Airway epithelial cell (primary cell): ENCODE data around the gene ATP10B. TPM values are rescaled to one million over a fixed set of nuclear protein-coding genes. Genes with fewer than 3 reads are reported as not detected.

Experiments
- total RNA-seq: library from RNA; depleted of rRNA; stranded (reverse); fragments of >200 nt; gene quantifications from 2 replicates; pipeline ENCODE4 v1.2.3, GENCODE V29; 2015

The ATP10B gene, protein sequence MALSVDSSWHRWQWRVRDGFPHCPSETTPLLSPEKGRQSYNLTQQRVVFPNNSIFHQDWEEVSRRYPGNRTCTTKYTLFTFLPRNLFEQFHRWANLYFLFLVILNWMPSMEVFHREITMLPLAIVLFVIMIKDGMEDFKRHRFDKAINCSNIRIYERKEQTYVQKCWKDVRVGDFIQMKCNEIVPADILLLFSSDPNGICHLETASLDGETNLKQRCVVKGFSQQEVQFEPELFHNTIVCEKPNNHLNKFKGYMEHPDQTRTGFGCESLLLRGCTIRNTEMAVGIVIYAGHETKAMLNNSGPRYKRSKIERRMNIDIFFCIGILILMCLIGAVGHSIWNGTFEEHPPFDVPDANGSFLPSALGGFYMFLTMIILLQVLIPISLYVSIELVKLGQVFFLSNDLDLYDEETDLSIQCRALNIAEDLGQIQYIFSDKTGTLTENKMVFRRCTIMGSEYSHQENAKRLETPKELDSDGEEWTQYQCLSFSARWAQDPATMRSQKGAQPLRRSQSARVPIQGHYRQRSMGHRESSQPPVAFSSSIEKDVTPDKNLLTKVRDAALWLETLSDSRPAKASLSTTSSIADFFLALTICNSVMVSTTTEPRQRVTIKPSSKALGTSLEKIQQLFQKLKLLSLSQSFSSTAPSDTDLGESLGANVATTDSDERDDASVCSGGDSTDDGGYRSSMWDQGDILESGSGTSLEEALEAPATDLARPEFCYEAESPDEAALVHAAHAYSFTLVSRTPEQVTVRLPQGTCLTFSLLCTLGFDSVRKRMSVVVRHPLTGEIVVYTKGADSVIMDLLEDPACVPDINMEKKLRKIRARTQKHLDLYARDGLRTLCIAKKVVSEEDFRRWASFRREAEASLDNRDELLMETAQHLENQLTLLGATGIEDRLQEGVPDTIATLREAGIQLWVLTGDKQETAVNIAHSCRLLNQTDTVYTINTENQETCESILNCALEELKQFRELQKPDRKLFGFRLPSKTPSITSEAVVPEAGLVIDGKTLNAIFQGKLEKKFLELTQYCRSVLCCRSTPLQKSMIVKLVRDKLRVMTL (N-terminal part only)
- 3.1 and 3.9 TPM in 2 replicates for total RNA-seq

GRCh38 chr5:160852049-160852448 lies at the start of gene ATP10B:
ATP10B (minus strand) TSS chr5:160852211; CDS start chr5:160688074, 164,137 bp downstream.

